ENCODE data around the gene ADK. TPM values are rescaled to one million over a fixed set of nuclear protein-coding genes. Genes with fewer than 3 reads are reported as not detected.

The ADK gene
- total and polyA plus RNA-seq, 2 of the 4 experiments (the other 2 are of a cell fraction) = 30.6 to 40.9 TPM

- in situ Hi-C loops (cut with MboI; ENCODE audit: low sequenced_read_pairs) = no loop called here
- no peak for DNase-seq
- POLR2A ChIA-PET (ENCODE audit: unreplicated experiment) = no interaction called here
- Histone ChIP-seq H3K27me3 (ENCODE audit: control insufficient read depth, insufficient read depth, low read length) (no peaks in the 10 kb centered on the region), H4K91ac (ENCODE audit: insufficient read depth, low read depth, low read length) (no peak overlapping the region), H2BK5ac (ENCODE audit: low read depth, low read length, poor library complexity, severe bottlenecking) (no peak overlapping the region), H3K18ac (ENCODE audit: low read depth, low read length) (no peak overlapping the region), H2AK5ac (ENCODE audit: low read depth, low read length) (no peak overlapping the region), H2AFZ (replicated peaks; ENCODE audit: low read length, poor library complexity) (no peak overlapping the region), H3K4me2 (ENCODE audit: low read depth, low read length) (no peak overlapping the region), H3K4ac (ENCODE audit: low read depth, low read length) (no peak overlapping the region), H4K8ac (ENCODE audit: low read depth in 2 of 2, low read length in 2 of 2) (no peak overlapping the region), H3K23ac (ENCODE audit: low read depth, low read length) (no peak overlapping the region), H3K36me3 (ENCODE audit: control insufficient read depth, insufficient read depth, low read length) (peaks cover 3% of the 10 kb centered on the region; the same call in 1 of the 2 replicates), H3K56ac (ENCODE audit: extremely low read depth, insufficient read depth, low read length) (no peak overlapping the region), H3K79me1 (ENCODE audit: low read depth in 1 of 2, low read length in 2 of 2) (no peaks in the 10 kb centered on the region), H3K14ac (replicated peaks; ENCODE audit: low read depth, low read length) (no peak overlapping the region), H4K20me1 (ENCODE audit: insufficient read depth, low read length) (no peaks in the 10 kb centered on the region), H3K27ac (ENCODE audit: insufficient read depth, low read length) (no peak overlapping the region), H2AK9ac (replicated peaks; ENCODE audit: low read depth, low read length, poor library complexity) (no peak overlapping the region), H2BK20ac (ENCODE audit: low read depth, low read length) (no peak overlapping the region), H2BK120ac (ENCODE audit: low read depth, low read length) (no peak overlapping the region), H2BK15ac (ENCODE audit: low read depth, low read length) (no peak overlapping the region), H3K4me3 (ENCODE audit: insufficient read depth, low read depth, low read length) (no peak overlapping the region), H3K9me1 (ENCODE audit: insufficient read depth, low read length) (no peaks in the 10 kb centered on the region), H4K5ac (ENCODE audit: low read depth, low read length) (no peak overlapping the region), H3K9ac (ENCODE audit: low read depth, low read length) (no peak overlapping the region), H3K9me3 (ENCODE audit: control insufficient read depth, insufficient read depth, low read length) (peaks cover 2% of the 10 kb centered on the region; the same call in 1 of the 2 replicates), H3K4me1 (ENCODE audit: control insufficient read depth, insufficient read depth, low read length) (no peaks in the 10 kb centered on the region)
- intact Hi-C loops (cut with micrococcal nuclease) = no loop called here
- no CpG with 5 or more reads among the region's 1 CpG for WGBS, 2 experiments (ENCODE audit: extremely low coverage in 2 of 2, insufficient read length in 1 of 2)
- BruUV-seq (replicated peaks) = no TSS peak
- CTCF ChIA-PET = no interaction called here
- ATAC-seq (ENCODE audit: low read depth) = no peak
- TF ChIP-seq SMC3 (IDR thresholded peaks at IDR 0.05; ENCODE audit: low read depth, low read length) (no peak), CTCF (conservative IDR thresholded peaks at IDR 0.05; ENCODE audit: low read depth, low read length) (no peak), USF2 (IDR thresholded peaks at IDR 0.05; ENCODE audit: low read depth, low read length) (no peak), FOS (IDR thresholded peaks at IDR 0.05; ENCODE audit: low read depth, low read length) (no peak), NFE2L2 (IDR thresholded peaks at IDR 0.05; ENCODE audit: low read depth, low read length) (no peak), CEBPB (IDR thresholded peaks at IDR 0.05; ENCODE audit: low read depth, low read length) (no peak), RAD21 (IDR thresholded peaks at IDR 0.05; ENCODE audit: low read length) (no peak), MAFK (IDR thresholded peaks at IDR 0.05; ENCODE audit: low read depth, low read length) (no peak), ELK1 (IDR thresholded peaks at IDR 0.05; ENCODE audit: borderline replicate concordance, low read depth, low read length) (no peak), BHLHE40 (IDR thresholded peaks at IDR 0.05; ENCODE audit: low read depth, low read length) (no peak), RCOR1 (IDR thresholded peaks at IDR 0.05; ENCODE audit: insufficient replicate concordance, low read length) (no peak), CHD1 (IDR thresholded peaks at IDR 0.05; ENCODE audit: low read depth, low read length) (no peak), POLR2A (IDR thresholded peaks at IDR 0.05; ENCODE audit: low read depth, low read length) (no peak), MXI1 (IDR thresholded peaks at IDR 0.05; ENCODE audit: borderline replicate concordance, low read depth, low read length) (no peak)
- dilution Hi-C loops (cut with HindIII; ENCODE audit: low sequenced_read_pairs, unreplicated experiment) = no loop called here
Observed at GRCh38 chr10:74718208-74718607, 567.2 kb downstream of the ADK start.

Data from IMR-90 (cell line).